ENCODE results near the gene PLOD2.

The PLOD2 gene

GRCh38 chr3:146160964-146161662 lies at the start of gene PLOD2:
Gene PLOD2 (minus strand): TSS chr3:146161184. CDS start chr3:146160989, 195 bp downstream.
- DNase-seq (ENCODE audit: insufficient read length, low spot score), result peak; percentile 59
- FAIRE-seq, result no peak
- TF ChIP-seq CTCF (IDR thresholded peaks at IDR 0.05; ENCODE audit: insufficient read depth, missing control alignments), result no peak

GRCh38 chr3:146209371-146209770 lies 48.4 kb upstream of the PLOD2 start:
- no peak for DNase-seq (ENCODE audit: insufficient read length, low spot score)
- TF ChIP-seq CTCF (IDR thresholded peaks at IDR 0.05; ENCODE audit: insufficient read depth, missing control alignments), result no peak
- FAIRE-seq, result no peak

GRCh38 chr3:146203776-146204175 lies 42.8 kb upstream of the PLOD2 start:
- no peak for FAIRE-seq
- no peak for TF ChIP-seq CTCF (IDR thresholded peaks at IDR 0.05; ENCODE audit: insufficient read depth, missing control alignments)
- no peak for DNase-seq (ENCODE audit: insufficient read length, low spot score)

- no peak for TF ChIP-seq CTCF (IDR thresholded peaks at IDR 0.05; ENCODE audit: insufficient read depth, missing control alignments)
- no peak for FAIRE-seq
These were observed 39.7 kb upstream of the PLOD2 start for GRCh38 chr3:146200461-146201220.

GRCh38 chr3:146199762-146200161 lies 38.8 kb upstream of the PLOD2 start:
- TF ChIP-seq CTCF (IDR thresholded peaks at IDR 0.05; ENCODE audit: insufficient read depth, missing control alignments), result no peak
- no peak for DNase-seq (ENCODE audit: insufficient read length, low spot score)
- FAIRE-seq, result no peak

More at GRCh38 chr3:146200461-146201220, 39.7 kb upstream of the PLOD2 start:
- DNase-seq (ENCODE audit: insufficient read length, low spot score), result no peak

- DNase-seq (ENCODE audit: insufficient read length, low spot score) (no peak), FAIRE-seq (no peak)
- no peak for TF ChIP-seq CTCF (IDR thresholded peaks at IDR 0.05; ENCODE audit: insufficient read depth, missing control alignments)
These were observed 35.8 kb upstream of the PLOD2 start for GRCh38 chr3:146196789-146197188.

- TF ChIP-seq CTCF (IDR thresholded peaks at IDR 0.05; ENCODE audit: insufficient read depth, missing control alignments), result no peak
- FAIRE-seq (no peak), DNase-seq (ENCODE audit: insufficient read length, low spot score) (no peak)
These were observed 34.6 kb upstream of the PLOD2 start for GRCh38 chr3:146195605-146196004.
